Upper lobe of left lung (tissue), 6 donors: ENCODE data around the gene DUOX1. TPM values are rescaled to one million over a fixed set of nuclear protein-coding genes. Genes with fewer than 3 reads are reported as not detected.

Experiments used
- ATAC-seq, 2 donors: fragments of 200-7000 bp; cut with Tn5 transposase; one replicate each; pipeline ENCODE4 v1.9.1; 2022; ENCODE audit warnings: mild to moderate bottlenecking in 2 of 2, moderate library complexity in 2 of 2; ENCODE audit not compliant: low FRiP score in 2 of 2
- DNase-seq, 2 donors: peaks; one replicate each; pipeline ENCODE4 v3.0.0-alpha.2; 2019 to 2020
- H3K27ac ChIP-seq, 4 donors: fragments of 200-600 bp; sonication (generic); one replicate each; pipeline ENCODE4 v1.5.1; 2016 to 2019
- H3K27me3 ChIP-seq, 4 donors: fragments of 200-600 bp; sonication (generic); one replicate each; pipeline ENCODE4 v1.5.1; 2017 to 2019
- H3K36me3 ChIP-seq, 4 donors: fragments of 200-600 bp; sonication (generic); one replicate each; pipeline ENCODE4 v1.5.1; 2016 to 2019
- H3K4me1 ChIP-seq, 4 donors: fragments of 200-600 bp; sonication (generic); one replicate each; pipeline ENCODE4 v1.5.1; 2018 to 2019
- H3K4me3 ChIP-seq, 4 donors: fragments of 200-600 bp; sonication (generic); one replicate each; pipeline ENCODE4 v1.5.1; 2017 to 2019; ENCODE audit warnings: mild to moderate bottlenecking in 2 of 4, moderate library complexity in 1 of 4
- H3K9me3 ChIP-seq, 4 donors: fragments of 200-600 bp; sonication (generic); one replicate each; pipeline ENCODE4 v1.5.1; 2018 to 2019
- EP300 ChIP-seq, 4 donors: sonication (generic); formaldehyde crosslinking; IDR thresholded peaks; one replicate each; pipeline ENCODE4 v1.5.1; 2017; ENCODE audit warnings: antibody characterized with exemption in 4 of 4, control low read depth in 2 of 4
- POLR2A ChIP-seq, 4 donors: fragments of 450-650 bp; IDR thresholded peaks; one replicate each; pipeline ENCODE4 v1.5.1; 2016 to 2017; ENCODE audit warnings: antibody characterized with exemption in 4 of 4, mild to moderate bottlenecking in 2 of 4
- POLR2AphosphoS5 ChIP-seq, 2 donors: sonication (generic); formaldehyde crosslinking; IDR thresholded peaks; one replicate each; pipeline ENCODE4 v1.5.1; 2017; ENCODE audit warnings: antibody characterized with exemption in 2 of 2
- WGBS, 2 donors: methylation state at CpG; one replicate each; pipeline ENCODE4 v1.1.5; 2017 to 2018; 5-methylcytosine and 5-hydroxymethylcytosine counted together
- total RNA-seq, 6 donors: library from RNA; depleted of rRNA in 4 of 6; stranded (reverse); fragments of >200 nt in 4 of 6; gene quantifications; one replicate each; pipeline versions ENCODE4 v1.1.0 to v1.2.1, GENCODE V29; 2016 to 2021
- TF ChIP-seq, protein P1 (sequence below), 6 experiments: fragments of 450-650 bp in 4 of 6; fragments of 200-600 bp in 2 of 6; sonication (generic) in 2 of 6; IDR thresholded peaks; one replicate each; pipeline ENCODE4 v1.5.1; 2016 to 2019; ENCODE audit warnings: antibody characterized with exemption in 6 of 6
- donor health status: DM: no; HTN: no; CAD: no; lungs with moderate emphysema.
- donor health status: DM: no; HTN: yes; CAD: no; lungs with severe emphysema.

Gene DUOX1
- total RNA-seq, 6 donors from 2014 or later: 215 to 1,314 (median 495) TPM

DNA sequence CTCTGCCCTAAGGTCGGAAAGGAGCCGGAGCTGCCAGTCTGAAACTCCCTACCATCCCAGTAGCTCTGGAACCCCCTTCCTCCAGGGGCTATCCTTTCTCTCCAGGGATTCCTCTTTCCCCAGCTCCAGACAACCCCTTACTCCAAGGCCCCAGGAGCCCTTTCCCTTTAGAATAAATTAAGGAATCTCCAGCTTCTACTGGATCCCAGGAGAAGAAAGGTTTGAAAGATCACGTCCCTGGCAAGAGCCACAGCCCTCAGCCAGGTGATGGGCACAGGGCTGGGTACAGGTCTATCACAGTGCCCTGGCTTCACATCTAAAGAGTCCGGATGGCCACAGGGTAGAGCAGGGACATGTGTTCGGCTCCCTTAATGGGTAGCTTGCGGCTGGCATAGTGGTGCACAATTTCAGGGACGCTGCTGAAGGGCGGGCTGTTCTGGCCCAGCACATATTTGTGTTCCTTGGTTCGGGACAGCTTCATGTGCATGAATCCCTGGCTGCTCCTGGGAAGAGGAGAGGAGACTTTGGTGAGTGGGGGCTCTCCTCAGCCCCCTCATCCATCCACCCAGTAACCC lies 37.9 kb downstream of the DUOX1 start:
- ATAC-seq: no peak
- no peaks in the 10 kb centered on the region for H3K9me3 ChIP-seq
- peaks cover 25 to 54% (median 32%) of the 10 kb centered on the region in 4 donors for H3K4me1 ChIP-seq
- no peaks in the 10 kb centered on the region for H3K27me3 ChIP-seq
- no peak for DNase-seq
- TF ChIP-seq POLR2A (IDR thresholded peaks at IDR 0.05): no peak
- no peak for TF ChIP-seq POLR2AphosphoS5 (IDR thresholded peaks at IDR 0.05)
- TF ChIP-seq, protein P1, sequence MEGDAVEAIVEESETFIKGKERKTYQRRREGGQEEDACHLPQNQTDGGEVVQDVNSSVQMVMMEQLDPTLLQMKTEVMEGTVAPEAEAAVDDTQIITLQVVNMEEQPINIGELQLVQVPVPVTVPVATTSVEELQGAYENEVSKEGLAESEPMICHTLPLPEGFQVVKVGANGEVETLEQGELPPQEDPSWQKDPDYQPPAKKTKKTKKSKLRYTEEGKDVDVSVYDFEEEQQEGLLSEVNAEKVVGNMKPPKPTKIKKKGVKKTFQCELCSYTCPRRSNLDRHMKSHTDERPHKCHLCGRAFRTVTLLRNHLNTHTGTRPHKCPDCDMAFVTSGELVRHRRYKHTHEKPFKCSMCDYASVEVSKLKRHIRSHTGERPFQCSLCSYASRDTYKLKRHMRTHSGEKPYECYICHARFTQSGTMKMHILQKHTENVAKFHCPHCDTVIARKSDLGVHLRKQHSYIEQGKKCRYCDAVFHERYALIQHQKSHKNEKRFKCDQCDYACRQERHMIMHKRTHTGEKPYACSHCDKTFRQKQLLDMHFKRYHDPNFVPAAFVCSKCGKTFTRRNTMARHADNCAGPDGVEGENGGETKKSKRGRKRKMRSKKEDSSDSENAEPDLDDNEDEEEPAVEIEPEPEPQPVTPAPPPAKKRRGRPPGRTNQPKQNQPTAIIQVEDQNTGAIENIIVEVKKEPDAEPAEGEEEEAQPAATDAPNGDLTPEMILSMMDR (IDR thresholded peaks at IDR 0.05): peak in 1 of 6 experiments; percentile 4
- peak overlapping the region in 3 of 4 donors; percentile 60 to 78 (median 70) for H3K4me3 ChIP-seq
- WGBS, 2 donors: 52 to 71% methylated on average over 6 to 9 of the region's 9 CpGs
- H3K36me3 ChIP-seq: no peaks in the 10 kb centered on the region
- H3K27ac ChIP-seq: peak overlapping the region; percentile 95 to 97 (median 95)

DNA sequence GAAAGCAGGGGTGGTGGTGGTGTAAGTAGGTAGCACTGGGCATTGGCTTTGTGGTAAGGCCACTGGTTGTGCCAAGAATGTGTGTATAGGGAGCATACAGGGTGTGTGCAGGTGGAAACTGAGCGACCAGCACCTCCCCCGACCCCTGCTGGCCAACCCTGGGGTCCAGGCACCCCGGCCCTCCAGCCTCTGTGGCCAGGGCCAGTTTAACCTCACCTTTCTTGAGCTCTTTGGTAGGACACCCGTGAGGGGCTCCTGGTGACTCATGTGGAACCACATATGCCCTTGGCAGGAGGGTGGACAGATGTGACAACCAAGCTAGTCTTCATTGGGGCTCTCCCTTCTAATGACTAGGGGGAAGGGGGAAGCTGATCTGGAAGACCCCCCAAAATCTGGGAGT lies 38.5 kb downstream of the DUOX1 start:
- peak in 1 of 2 donors; percentile 63 for DNase-seq
- WGBS, 2 donors: 95 to 98% methylated on average over 3 to 4 of the region's 4 CpGs
- H3K9me3 ChIP-seq: no peaks in the 10 kb centered on the region
- no peak for ATAC-seq
- no peaks in the 10 kb centered on the region for H3K27me3 ChIP-seq
- TF ChIP-seq, protein P1 (IDR thresholded peaks at IDR 0.05): no peak
- no peak for TF ChIP-seq POLR2AphosphoS5 (IDR thresholded peaks at IDR 0.05)
- TF ChIP-seq EP300 (IDR thresholded peaks at IDR 0.05): no peak
- TF ChIP-seq POLR2A (IDR thresholded peaks at IDR 0.05): no peak
- peaks cover 0 to 1% (median 0%) of the 10 kb centered on the region in 4 donors for H3K36me3 ChIP-seq
- peaks cover 19 to 48% (median 26%) of the 10 kb centered on the region in 4 donors for H3K4me1 ChIP-seq
- no peak overlapping the region for H3K4me3 ChIP-seq
- peak overlapping the region; percentile 95 to 97 (median 95) for H3K27ac ChIP-seq

DNA sequence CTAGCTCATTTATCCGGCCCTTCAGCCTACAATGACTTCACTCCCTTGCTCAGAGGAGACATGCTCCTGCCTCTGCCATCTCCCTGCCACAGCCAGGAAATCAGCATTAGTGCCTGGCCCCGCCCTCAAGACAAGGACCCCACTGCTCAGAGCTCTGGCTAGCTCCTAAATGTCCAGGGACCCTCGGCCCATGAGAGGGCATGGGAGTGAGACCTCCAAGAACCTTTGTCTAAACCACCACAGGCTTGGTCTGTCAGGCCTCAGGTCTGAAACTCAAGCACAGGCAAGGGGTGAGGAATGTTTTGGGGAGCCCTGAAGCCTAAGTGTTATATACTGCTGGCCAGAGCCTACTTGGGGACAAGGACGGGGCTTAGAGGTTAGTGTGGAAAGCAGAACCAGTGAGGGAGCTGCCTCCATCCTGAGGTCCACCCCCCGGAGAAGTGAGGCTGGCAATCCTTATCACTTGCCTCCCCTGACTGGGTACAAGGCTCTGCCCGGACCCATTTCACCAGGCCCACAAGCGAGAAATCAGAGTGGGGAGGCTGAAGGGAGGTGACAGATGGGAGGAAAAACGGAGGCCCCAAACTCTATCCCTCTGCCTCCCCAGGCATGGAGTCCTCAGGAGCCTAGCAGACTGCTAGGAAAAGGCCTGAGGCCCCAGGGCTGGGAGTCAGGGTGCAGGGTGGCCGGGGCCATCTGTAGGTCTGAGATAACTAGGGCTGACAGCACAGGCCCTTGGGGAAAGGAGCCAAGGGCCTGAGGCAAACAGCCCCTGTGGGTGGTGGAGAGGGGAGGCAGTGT lies 39.2 kb downstream of the DUOX1 start:
- TF ChIP-seq POLR2AphosphoS5 (IDR thresholded peaks at IDR 0.05) (no peak), EP300 (IDR thresholded peaks at IDR 0.05) (no peak), POLR2A (IDR thresholded peaks at IDR 0.05) (no peak)
- TF ChIP-seq, protein P1 (IDR thresholded peaks at IDR 0.05): no peak
- Histone ChIP-seq H3K9me3 (no peaks in the 10 kb centered on the region), H3K27me3 (no peaks in the 10 kb centered on the region), H3K27ac (peak overlapping the region in 3 of 4 donors; percentile 15 to 95 (median 95)), H3K36me3 (peaks cover 0 to 5% (median 0%) of the 10 kb centered on the region in 4 donors), H3K4me1 (peaks cover 15 to 42% (median 21%) of the 10 kb centered on the region in 4 donors), H3K4me3 (no peak overlapping the region)
- WGBS, 2 donors: 88 to 95% methylated on average over 9 of the region's 9 CpGs
- ATAC-seq (no peak), DNase-seq (no peak)

DNA sequence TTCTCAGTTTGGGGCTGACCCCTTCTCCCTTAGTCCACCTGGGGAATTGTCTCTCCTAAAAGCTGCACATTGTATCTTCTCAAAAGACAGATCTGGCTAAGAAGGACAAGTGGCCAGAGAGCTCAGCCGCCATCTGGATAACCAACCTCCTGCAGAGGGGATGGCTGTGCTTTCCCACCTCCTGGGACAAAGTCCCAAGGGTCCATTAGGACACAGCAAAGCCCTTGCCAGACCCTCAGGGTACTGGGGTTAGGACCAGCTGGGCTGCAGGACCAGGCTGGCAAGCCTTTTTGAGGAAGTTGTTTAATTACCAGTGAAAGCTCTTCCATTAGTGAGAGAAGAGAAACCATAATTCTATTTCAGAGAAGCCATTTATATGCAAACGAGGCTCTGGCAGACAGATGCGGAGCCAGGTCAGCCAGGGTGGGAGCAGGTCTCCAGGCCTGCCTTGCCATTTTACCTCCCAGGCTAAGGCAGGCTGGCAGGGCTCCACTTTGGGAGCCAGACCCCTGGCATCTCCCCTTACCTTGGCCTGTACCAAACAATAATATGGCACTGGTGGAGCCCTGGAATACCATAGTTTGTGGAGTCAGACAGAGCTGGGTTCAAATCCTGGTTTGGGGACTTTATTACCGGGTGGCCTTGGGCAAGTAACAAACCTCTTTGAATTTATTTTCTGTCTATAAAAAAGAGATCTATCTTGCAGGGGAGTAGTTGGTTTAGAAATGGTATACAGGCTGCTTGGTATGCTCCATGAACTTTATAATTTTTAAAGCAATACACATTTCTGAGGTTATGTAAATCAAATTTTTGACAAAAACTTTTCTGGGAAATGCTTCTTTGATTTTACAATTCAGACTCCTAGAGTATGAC lies 40.0 kb downstream of the DUOX1 start:
- Histone ChIP-seq H3K27me3 (no peaks in the 10 kb centered on the region), H3K27ac (peak overlapping the region in 2 of 4 donors; percentile 4 to 15), H3K36me3 (peaks cover 0 to 5% (median under 1%) of the 10 kb centered on the region in 4 donors), H3K4me1 (peaks cover 15 to 34% (median 18%) of the 10 kb centered on the region in 4 donors), H3K4me3 (no peak overlapping the region), H3K9me3 (no peaks in the 10 kb centered on the region)
- ATAC-seq: no peak
- DNase-seq: no peak
- WGBS, 2 donors: 72 to 84% methylated on average over 4 of the region's 4 CpGs
- TF ChIP-seq, protein P1 (IDR thresholded peaks at IDR 0.05): no peak
- TF ChIP-seq EP300 (IDR thresholded peaks at IDR 0.05) (no peak), POLR2AphosphoS5 (IDR thresholded peaks at IDR 0.05) (no peak), POLR2A (IDR thresholded peaks at IDR 0.05) (no peak)
